ENCODE measurements around the gene NYAP2.

The NYAP2 gene

DNA sequence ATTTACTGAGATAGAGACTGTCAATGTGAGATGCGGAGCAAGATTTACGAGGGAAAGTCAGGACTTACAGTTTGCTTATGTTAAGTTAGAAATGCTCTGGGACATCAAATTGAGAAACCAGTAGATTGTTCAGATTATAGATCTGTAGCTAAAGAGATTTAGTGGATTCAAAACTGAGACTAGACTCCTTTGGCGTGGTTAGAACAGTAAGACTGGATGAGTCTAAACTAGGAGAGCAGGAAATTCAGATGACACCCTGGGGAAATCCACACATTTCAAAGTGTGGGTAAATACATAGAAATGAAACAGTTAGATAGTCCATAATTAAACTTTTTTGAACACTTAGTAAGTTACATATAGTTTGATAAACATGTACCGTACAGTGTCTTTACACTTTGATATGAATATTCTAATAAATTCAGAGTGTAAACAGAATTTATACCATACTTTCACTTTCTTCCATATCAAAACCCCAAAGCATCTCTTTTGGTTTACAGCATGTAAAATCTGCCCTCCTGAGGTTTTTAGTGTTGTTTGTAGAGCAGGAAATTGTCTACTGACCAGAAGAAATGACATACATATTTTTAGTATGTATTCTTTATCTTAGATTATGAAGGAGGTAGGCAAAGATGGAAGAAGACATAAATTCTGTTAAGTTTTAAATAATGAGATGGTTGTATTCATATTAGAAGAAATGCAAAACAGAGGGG is 231.5 kb downstream of the NYAP2 start:
- peaks cover 18% of the 10 kb centered on the region for H3K27me3 Mint-ChIP-seq
- H3K9me3 Mint-ChIP-seq = no peaks in the 10 kb centered on the region
- no peaks in the 10 kb centered on the region for H3K36me3 Mint-ChIP-seq (ENCODE audit: low read depth)
- no peak overlapping the region for H3K4me3 Mint-ChIP-seq
- no peak overlapping the region for H3K27ac Mint-ChIP-seq
- peaks cover 6% of the 10 kb centered on the region for H3K4me1 Mint-ChIP-seq (ENCODE audit: low read depth)

DNA sequence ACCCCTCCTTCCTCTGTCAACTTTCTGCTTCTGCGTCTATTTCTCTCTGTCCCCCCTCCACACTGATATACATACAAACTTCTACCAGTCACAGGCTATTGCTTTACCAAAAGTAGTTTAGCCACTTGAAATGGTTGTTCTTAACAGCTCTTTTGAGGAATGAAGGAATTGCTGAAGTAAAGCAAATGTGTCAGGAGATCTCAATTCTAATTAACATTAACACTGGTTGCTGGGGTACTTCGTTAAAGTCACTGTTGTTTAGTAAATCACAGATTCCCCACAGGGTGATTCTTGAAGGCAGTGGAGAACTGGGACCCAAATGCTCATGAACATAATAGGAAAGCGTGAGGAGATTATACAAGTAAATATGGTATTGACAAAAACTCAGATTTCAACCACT is 232.8 kb downstream of the NYAP2 start:
- Mint-ChIP-seq H3K9me3 (no peaks in the 10 kb centered on the region), H3K4me3 (no peak overlapping the region), H3K4me1 (ENCODE audit: low read depth) (peaks cover 6% of the 10 kb centered on the region), H3K36me3 (ENCODE audit: low read depth) (no peaks in the 10 kb centered on the region), H3K27ac (no peak overlapping the region), H3K27me3 (peaks cover 22% of the 10 kb centered on the region)

- H3K9me3 Mint-ChIP-seq = no peaks in the 10 kb centered on the region
- H3K4me1 Mint-ChIP-seq (ENCODE audit: low read depth) = no peaks in the 10 kb centered on the region
- H3K27ac Mint-ChIP-seq = no peak overlapping the region
- H3K27me3 Mint-ChIP-seq = peaks cover 22% of the 10 kb centered on the region
- no peak overlapping the region for H3K4me3 Mint-ChIP-seq
- H3K36me3 Mint-ChIP-seq (ENCODE audit: low read depth) = no peaks in the 10 kb centered on the region
These were observed 237.0 kb downstream of the NYAP2 start for GRCh38 chr2:225636558-225636957.

- peaks cover 20% of the 10 kb centered on the region for H3K27me3 Mint-ChIP-seq
- no peaks in the 10 kb centered on the region for H3K9me3 Mint-ChIP-seq
- no peak overlapping the region for H3K27ac Mint-ChIP-seq
- no peaks in the 10 kb centered on the region for H3K36me3 Mint-ChIP-seq (ENCODE audit: low read depth)
- no peaks in the 10 kb centered on the region for H3K4me1 Mint-ChIP-seq (ENCODE audit: low read depth)
- no peak overlapping the region for H3K4me3 Mint-ChIP-seq
These were observed 237.7 kb downstream of the NYAP2 start for GRCh38 chr2:225637259-225637658.

- peaks cover 5% of the 10 kb centered on the region for H3K27me3 Mint-ChIP-seq
- no peaks in the 10 kb centered on the region for H3K4me1 Mint-ChIP-seq (ENCODE audit: low read depth)
- no peak overlapping the region for H3K4me3 Mint-ChIP-seq
- no peaks in the 10 kb centered on the region for H3K36me3 Mint-ChIP-seq (ENCODE audit: low read depth)
- no peak overlapping the region for H3K27ac Mint-ChIP-seq
- H3K9me3 Mint-ChIP-seq = no peaks in the 10 kb centered on the region
These were observed 241.0 kb downstream of the NYAP2 start for GRCh38 chr2:225640550-225640949.

DNA sequence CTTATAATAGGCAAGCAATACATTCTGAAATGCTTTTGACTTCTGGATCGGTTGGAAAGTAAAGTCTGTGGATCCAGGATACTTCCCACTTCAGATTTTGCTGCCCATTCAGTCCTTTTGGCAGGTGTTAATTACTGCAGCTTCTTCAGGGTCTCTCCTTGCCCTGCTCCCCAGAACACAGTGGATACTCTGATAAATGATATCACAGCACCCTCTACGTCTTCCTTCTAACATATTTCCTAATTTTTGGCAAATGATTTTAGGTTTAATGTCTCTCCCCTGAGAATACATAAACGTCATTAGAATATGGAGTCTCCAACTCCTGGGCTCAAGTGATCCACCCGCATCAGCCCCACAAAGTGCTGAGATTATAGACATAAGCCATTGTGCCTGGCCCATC is 249.8 kb downstream of the NYAP2 start:
- Mint-ChIP-seq H3K4me1 (ENCODE audit: low read depth) (no peaks in the 10 kb centered on the region), H3K27me3 (no peaks in the 10 kb centered on the region)

DNA sequence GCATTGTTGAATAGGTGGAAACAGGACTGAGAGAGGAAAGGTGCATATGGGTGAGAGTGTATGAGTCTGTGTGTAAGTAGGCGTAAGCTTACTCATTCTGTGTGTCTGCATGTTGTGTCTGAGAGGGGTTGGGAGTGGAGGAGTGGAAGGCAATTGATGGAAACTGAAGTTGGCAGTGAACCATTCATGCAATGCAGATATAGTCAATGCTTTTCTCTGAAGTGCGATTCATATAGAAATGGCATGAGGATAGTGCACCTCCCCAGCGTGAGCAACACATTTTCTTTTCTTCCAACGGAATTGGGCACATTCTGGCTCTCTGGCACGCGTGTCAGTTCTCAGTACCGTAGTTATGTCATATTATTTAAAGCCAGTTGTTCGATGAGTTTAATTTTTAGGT is 250.5 kb downstream of the NYAP2 start:
- Mint-ChIP-seq H3K9me3 (no peaks in the 10 kb centered on the region), H3K4me1 (ENCODE audit: low read depth) (no peaks in the 10 kb centered on the region), H3K27me3 (no peaks in the 10 kb centered on the region), H3K4me3 (no peak overlapping the region), H3K36me3 (ENCODE audit: low read depth) (no peaks in the 10 kb centered on the region), H3K27ac (no peak overlapping the region)

More for the DNA sequence above, 249.8 kb downstream of the NYAP2 start:
- Mint-ChIP-seq H3K4me3 (no peak overlapping the region), H3K36me3 (ENCODE audit: low read depth) (no peaks in the 10 kb centered on the region), H3K27ac (no peak overlapping the region), H3K9me3 (no peaks in the 10 kb centered on the region)

- Mint-ChIP-seq H3K4me1 (ENCODE audit: low read depth) (no peaks in the 10 kb centered on the region), H3K36me3 (ENCODE audit: low read depth) (no peaks in the 10 kb centered on the region), H3K27me3 (peaks cover 22% of the 10 kb centered on the region), H3K27ac (no peak overlapping the region), H3K4me3 (no peak overlapping the region), H3K9me3 (no peaks in the 10 kb centered on the region)
These were observed 261.0 kb downstream of the NYAP2 start for GRCh38 chr2:225660262-225661131.

GRCh38 chr2:225662101-225662500 is 262.6 kb downstream of the NYAP2 start:
- no peaks in the 10 kb centered on the region for H3K4me1 Mint-ChIP-seq (ENCODE audit: low read depth)
- no peak overlapping the region for H3K27ac Mint-ChIP-seq
- H3K27me3 Mint-ChIP-seq = peaks cover 19% of the 10 kb centered on the region
- no peak overlapping the region for H3K4me3 Mint-ChIP-seq
- no peaks in the 10 kb centered on the region for H3K36me3 Mint-ChIP-seq (ENCODE audit: low read depth)
- no peaks in the 10 kb centered on the region for H3K9me3 Mint-ChIP-seq

GRCh38 chr2:225667445-225667844 is 267.9 kb downstream of the NYAP2 start:
- Mint-ChIP-seq H3K4me3 (no peak overlapping the region), H3K27ac (no peak overlapping the region), H3K27me3 (peaks cover 9% of the 10 kb centered on the region), H3K36me3 (ENCODE audit: low read depth) (no peaks in the 10 kb centered on the region), H3K9me3 (no peaks in the 10 kb centered on the region), H3K4me1 (ENCODE audit: low read depth) (no peaks in the 10 kb centered on the region)

GRCh38 chr2:225668606-225669266 is 269.2 kb downstream of the NYAP2 start:
- Mint-ChIP-seq H3K36me3 (ENCODE audit: low read depth) (no peaks in the 10 kb centered on the region), H3K27me3 (peaks cover 5% of the 10 kb centered on the region), H3K9me3 (no peaks in the 10 kb centered on the region), H3K4me3 (no peak overlapping the region), H3K4me1 (ENCODE audit: low read depth) (no peaks in the 10 kb centered on the region), H3K27ac (no peak overlapping the region)

- H3K4me1 Mint-ChIP-seq (ENCODE audit: low read depth) = no peaks in the 10 kb centered on the region
- no peak overlapping the region for H3K4me3 Mint-ChIP-seq
- peaks cover 5% of the 10 kb centered on the region for H3K27me3 Mint-ChIP-seq
- H3K9me3 Mint-ChIP-seq = no peaks in the 10 kb centered on the region
- H3K36me3 Mint-ChIP-seq (ENCODE audit: low read depth) = no peaks in the 10 kb centered on the region
- H3K27ac Mint-ChIP-seq = no peak overlapping the region
These were observed 270.8 kb downstream of the NYAP2 start for GRCh38 chr2:225670111-225670974.

DNA sequence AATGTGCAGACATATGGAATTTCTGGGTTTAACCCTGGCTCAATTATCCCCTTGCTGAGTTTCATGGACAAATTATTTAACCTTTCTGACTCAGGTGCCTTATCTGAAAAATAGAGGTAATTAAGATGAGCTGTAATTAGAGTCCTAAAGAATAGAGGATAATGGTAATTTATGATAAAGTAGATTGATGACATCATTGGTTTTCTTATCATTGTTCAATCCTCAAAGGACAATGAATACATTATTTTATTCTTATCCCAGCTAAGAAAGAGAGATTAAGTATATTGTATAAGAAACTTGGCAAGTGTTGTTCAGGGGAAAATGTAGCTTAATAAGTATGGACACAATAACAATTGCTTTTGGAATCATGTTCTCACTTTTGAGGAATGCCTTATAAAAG is 279.3 kb downstream of the NYAP2 start:
- Mint-ChIP-seq H3K4me3 (no peak overlapping the region), H3K27ac (no peak overlapping the region), H3K9me3 (no peaks in the 10 kb centered on the region), H3K4me1 (ENCODE audit: low read depth) (no peaks in the 10 kb centered on the region), H3K27me3 (peaks cover 24% of the 10 kb centered on the region), H3K36me3 (ENCODE audit: low read depth) (no peaks in the 10 kb centered on the region)

DNA sequence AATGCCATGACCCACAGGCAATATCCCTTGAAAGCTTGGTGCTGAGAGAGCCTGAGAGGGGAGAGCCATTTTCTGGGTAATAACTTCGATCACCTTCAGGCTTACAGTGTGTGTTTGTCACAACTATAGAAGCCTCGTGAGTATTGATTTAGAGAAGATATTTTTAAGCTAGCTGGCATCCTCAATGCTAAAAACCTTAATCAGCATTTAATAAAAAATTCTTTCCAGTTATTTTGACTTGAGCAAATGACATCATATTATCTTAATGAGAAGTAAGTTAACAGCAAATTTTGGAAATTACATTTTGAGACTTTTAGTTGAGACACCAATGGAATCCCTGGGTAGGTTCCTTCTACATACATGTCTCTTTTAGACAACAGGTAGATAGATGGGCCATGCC is 283.7 kb downstream of the NYAP2 start:
- H3K36me3 Mint-ChIP-seq (ENCODE audit: low read depth) = no peaks in the 10 kb centered on the region
- no peaks in the 10 kb centered on the region for H3K4me1 Mint-ChIP-seq (ENCODE audit: low read depth)
- peaks cover 28% of the 10 kb centered on the region for H3K27me3 Mint-ChIP-seq
- H3K4me3 Mint-ChIP-seq = no peak overlapping the region
- no peak overlapping the region for H3K27ac Mint-ChIP-seq
- H3K9me3 Mint-ChIP-seq = no peaks in the 10 kb centered on the region

Data from stimulated activated naive CD8-positive, alpha-beta T cell treated with anti-CD3 and anti-CD28 coated beads, Interleukin-15, Interleukin-2, amounts not matched to agents 100 ng/mL and 50 ng/mL, for 24 hours (primary cell).